Mucosa of descending colon (tissue), 3 donors: ENCODE data around the gene TMCC1. TPM values are rescaled to one million over a fixed set of nuclear protein-coding genes. Genes with fewer than 3 reads are reported as not detected.

ENCODE experiments used
- ATAC-seq: fragments of 200-7000 bp; cut with Tn5 transposase; one replicate; pipeline ENCODE4 v1.9.1; 2020; ENCODE audit warnings: mild to moderate bottlenecking, moderate library complexity
- DNase-seq, 3 donors: peaks; one replicate each; pipeline ENCODE4 v3.0.0-alpha.2; 2020
- H3K36me3 ChIP-seq: fragments of 200-600 bp; one replicate; pipeline ENCODE4 v1.8.0; 2021; ENCODE audit warnings: low read depth, mild to moderate bottlenecking
- H3K4me1 ChIP-seq: fragments of 200-600 bp; one replicate; pipeline ENCODE4 v1.8.0; 2021; ENCODE audit warnings: low read depth, mild to moderate bottlenecking
- H3K4me3 ChIP-seq: fragments of 200-600 bp; one replicate; pipeline ENCODE4 v1.8.0; 2021; ENCODE audit warnings: mild to moderate bottlenecking
- H3K9me3 ChIP-seq: fragments of 200-600 bp; one replicate; pipeline ENCODE4 v1.8.0; 2021; ENCODE audit warnings: mild to moderate bottlenecking
- intact Hi-C, 2 donors: fragments of 100-400 bp; cut with DNase I in 1 of 2; cut with micrococcal nuclease in 1 of 2; formaldehyde crosslinking; loops; one replicate each; pipeline versions ENCODE4 v1.11.0 to v1.11.1; 2022; cut with DNase I, micrococcal nuclease
- total RNA-seq, 3 donors: library from RNA; stranded (reverse); fragmentation: NEBNext Ultra II Directional in 2 of 3; extraction: Animal tissue kit (Norgen Biotek cat#: 25700) in 2 of 3; gene quantifications; one replicate each; pipeline versions ENCODE4 v1.2.1 to v1.2.4, GENCODE V29; 2021 to 2023
- TF ChIP-seq, protein P1 (sequence below): fragments of 200-600 bp; IDR thresholded peaks from one replicate; pipeline ENCODE4 v1.8.0; 2022; ENCODE audit warnings: antibody characterized with exemption, mild to moderate bottlenecking
- donor health status: DM: no; HTN: no; CAD: no; lungs with moderate emphysema.
- donor health status: DM: no; HTN: no; CAD: no.
- donor health status: DM: no; HTN: yes; CAD: no.

TMCC1 gene
- total RNA-seq, 3 donors from 2014 or later, result 28.6 to 58.7 (median 28.9) TPM

DNA sequence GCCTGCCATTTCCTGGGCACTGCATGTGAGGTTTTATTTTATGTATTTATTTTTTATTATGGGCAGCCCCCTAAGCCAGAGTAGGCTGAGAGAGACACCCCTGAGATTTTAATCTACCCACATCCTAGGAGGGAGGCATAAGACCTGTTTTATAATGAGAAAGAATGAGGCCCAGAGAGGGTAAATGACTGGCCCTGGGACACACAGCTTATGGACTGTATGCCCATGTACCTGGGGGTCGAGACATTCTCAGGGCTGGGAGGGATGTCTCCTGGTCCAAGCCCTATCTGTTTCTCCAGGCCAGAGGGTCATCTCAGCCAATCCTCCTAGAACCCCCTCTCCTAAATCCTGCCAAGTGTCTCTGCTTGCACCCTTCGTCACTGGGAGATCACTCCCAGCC is 293.2 kb downstream of the TMCC1 start:
- no peaks in the 10 kb centered on the region for H3K9me3 ChIP-seq
- no peaks in the 10 kb centered on the region for H3K36me3 ChIP-seq
- ATAC-seq (no peak), DNase-seq (no peak)
- intact Hi-C loops, result no loop called here
- no peak overlapping the region for H3K4me3 ChIP-seq
- TF ChIP-seq, protein P1, sequence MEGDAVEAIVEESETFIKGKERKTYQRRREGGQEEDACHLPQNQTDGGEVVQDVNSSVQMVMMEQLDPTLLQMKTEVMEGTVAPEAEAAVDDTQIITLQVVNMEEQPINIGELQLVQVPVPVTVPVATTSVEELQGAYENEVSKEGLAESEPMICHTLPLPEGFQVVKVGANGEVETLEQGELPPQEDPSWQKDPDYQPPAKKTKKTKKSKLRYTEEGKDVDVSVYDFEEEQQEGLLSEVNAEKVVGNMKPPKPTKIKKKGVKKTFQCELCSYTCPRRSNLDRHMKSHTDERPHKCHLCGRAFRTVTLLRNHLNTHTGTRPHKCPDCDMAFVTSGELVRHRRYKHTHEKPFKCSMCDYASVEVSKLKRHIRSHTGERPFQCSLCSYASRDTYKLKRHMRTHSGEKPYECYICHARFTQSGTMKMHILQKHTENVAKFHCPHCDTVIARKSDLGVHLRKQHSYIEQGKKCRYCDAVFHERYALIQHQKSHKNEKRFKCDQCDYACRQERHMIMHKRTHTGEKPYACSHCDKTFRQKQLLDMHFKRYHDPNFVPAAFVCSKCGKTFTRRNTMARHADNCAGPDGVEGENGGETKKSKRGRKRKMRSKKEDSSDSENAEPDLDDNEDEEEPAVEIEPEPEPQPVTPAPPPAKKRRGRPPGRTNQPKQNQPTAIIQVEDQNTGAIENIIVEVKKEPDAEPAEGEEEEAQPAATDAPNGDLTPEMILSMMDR, result no peak
- H3K4me1 ChIP-seq, result peaks cover 4% of the 10 kb centered on the region

DNA sequence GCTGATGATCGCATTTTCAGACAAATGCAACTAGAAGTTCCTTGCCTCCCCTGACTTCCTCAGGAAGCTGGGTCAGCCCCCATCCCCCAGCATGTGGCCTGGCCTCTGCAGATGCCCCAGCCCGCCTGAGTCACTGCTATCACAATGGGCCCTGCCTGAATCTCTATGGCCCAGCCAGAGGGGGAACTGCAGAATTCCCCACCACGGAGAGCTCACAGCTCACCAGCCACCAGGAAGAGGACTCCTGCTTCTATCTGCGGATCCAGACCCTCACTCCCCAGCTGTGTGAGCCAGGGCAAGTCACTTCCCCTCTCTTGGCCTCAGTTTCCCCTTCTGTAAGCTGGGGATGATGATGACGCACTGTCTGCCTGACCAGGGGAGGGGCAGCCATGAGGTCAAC is 293.9 kb downstream of the TMCC1 start:
- intact Hi-C loops, result no loop called here
- no peaks in the 10 kb centered on the region for H3K36me3 ChIP-seq
- DNase-seq (no peak), ATAC-seq (peak; percentile 28)
- peaks cover 4% of the 10 kb centered on the region for H3K4me1 ChIP-seq
- TF ChIP-seq, protein P1, result no peak
- no peaks in the 10 kb centered on the region for H3K9me3 ChIP-seq
- H3K4me3 ChIP-seq, result no peak overlapping the region

DNA sequence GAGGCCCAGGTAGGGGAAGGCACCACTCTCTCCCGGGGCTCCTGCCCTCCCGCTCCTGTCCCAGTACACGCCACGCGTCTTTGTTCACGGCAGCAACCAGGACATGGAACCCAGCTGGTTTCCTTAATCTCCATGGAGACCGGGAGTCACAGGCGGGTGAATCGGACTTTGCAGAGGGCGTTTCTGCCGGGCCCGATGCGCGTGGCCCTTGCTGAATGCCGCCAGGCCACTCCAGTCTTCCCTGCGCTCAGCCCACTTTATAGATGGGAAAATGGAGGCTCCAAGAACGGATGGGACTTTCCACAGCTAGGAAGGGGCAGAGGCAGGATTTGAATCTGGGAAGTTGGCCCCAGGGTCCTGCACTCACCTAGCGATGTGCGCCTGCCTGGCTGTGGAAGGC is 294.4 kb downstream of the TMCC1 start:
- intact Hi-C loops, result no loop called here
- Histone ChIP-seq H3K4me1 (peaks cover 9% of the 10 kb centered on the region), H3K4me3 (no peak overlapping the region), H3K9me3 (no peaks in the 10 kb centered on the region), H3K36me3 (no peaks in the 10 kb centered on the region)
- TF ChIP-seq, protein P1, result no peak
- no peak for DNase-seq
- ATAC-seq, result no peak

DNA sequence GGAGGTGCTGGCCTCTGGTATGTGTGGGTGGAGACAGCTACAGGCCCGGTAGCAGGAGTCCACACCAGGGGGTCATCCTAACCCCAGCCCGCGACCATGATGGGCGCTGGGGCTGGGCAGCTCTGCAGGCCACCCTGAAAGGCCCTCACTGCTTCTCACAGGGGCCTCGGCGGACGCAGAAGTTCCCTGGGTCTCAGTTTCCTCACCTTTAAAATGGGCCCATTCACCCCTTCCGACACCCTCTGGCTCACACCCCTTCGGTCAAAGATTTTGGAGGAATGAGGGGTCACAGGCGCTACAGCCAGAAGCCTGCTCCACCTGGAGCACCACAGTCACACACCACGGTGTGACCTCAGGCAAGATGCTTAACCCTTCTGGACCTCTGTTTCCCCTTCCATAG is 295.0 kb downstream of the TMCC1 start:
- Histone ChIP-seq H3K4me1 (peaks cover 15% of the 10 kb centered on the region), H3K36me3 (no peaks in the 10 kb centered on the region), H3K9me3 (no peaks in the 10 kb centered on the region), H3K4me3 (no peak overlapping the region)
- ATAC-seq, result no peak
- no peak for DNase-seq
- TF ChIP-seq, protein P1, result no peak
- intact Hi-C loops, result no loop called here

DNA sequence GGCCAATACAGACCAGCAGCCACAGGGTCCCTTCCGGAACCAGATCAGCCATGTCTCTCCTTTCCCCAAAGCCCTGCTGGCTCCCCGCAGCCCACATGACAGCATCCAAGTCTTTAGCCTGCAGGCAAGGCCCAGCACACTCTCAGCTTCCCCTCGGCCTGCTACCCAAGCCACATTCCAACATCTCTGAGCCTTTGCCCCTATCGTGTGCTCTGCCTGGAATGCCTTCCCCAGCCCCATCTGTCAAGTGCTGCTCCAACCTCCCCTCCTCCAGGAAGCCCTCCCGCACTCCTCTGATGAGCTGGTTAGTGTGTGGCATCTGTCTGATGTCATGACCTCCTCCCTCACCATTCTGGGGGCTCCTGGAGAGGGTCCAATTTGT is 295.5 kb downstream of the TMCC1 start:
- Histone ChIP-seq H3K4me3 (no peak overlapping the region), H3K9me3 (no peaks in the 10 kb centered on the region), H3K36me3 (no peaks in the 10 kb centered on the region), H3K4me1 (peaks cover 17% of the 10 kb centered on the region)
- no peak for DNase-seq
- intact Hi-C loops, result no loop called here
- TF ChIP-seq, protein P1, result no peak
- ATAC-seq, result no peak

Other genes with a start within 250 kb of the TMCC1 start
- not detected for gene TRH, start 81.0 kb upstream of the TMCC1 start, total RNA-seq
- gene ALG1L2, start 188.1 kb upstream of the TMCC1 start, total RNA-seq, result 1 to 10 TPM; 1.1 to 2.5 (median 2.5) TPM